Type B pancreatic cell (in vitro differentiated cells): ENCODE data around the gene UBA5. TPM values are rescaled to one million over a fixed set of nuclear protein-coding genes. Genes with fewer than 3 reads are reported as not detected.
A peak's percentile ranks its signal among the peaks of the same experiment; 100 is the strongest.

Experiments
- DNase-seq: peaks from one replicate; pipeline ENCODE4 v3.0.0; 2021; ENCODE audit warnings: mixed read lengths; ENCODE audit not compliant: unreplicated experiment; ENCODE audit errors: extremely low spot score
- H3K27ac Mint-ChIP-seq: 2 replicates; pipeline ENCODE4 v1.8.0; 2021; ENCODE audit warnings: mild to moderate bottlenecking, mixed read lengths
- H3K27me3 Mint-ChIP-seq: 2 replicates; pipeline ENCODE4 v1.8.0; 2021; ENCODE audit warnings: mixed read lengths
- H3K36me3 Mint-ChIP-seq: 2 replicates; pipeline ENCODE4 v1.8.0; 2021; ENCODE audit warnings: mixed read lengths
- H3K4me1 Mint-ChIP-seq: one replicate; pipeline ENCODE4 v1.8.0; 2021; ENCODE audit warnings: mixed read lengths; ENCODE audit not compliant: unreplicated experiment
- H3K4me3 Mint-ChIP-seq: 2 replicates; pipeline ENCODE4 v1.8.0; 2021; ENCODE audit warnings: mild to moderate bottlenecking, mixed read lengths
- H3K9me3 Mint-ChIP-seq: 2 replicates; pipeline ENCODE4 v1.8.0; 2021; ENCODE audit warnings: mixed read lengths
- total RNA-seq: library from RNA; stranded (reverse); gene quantifications from 2 replicates; pipeline ENCODE4 v1.2.1, GENCODE V29; 2021; ENCODE audit warnings: low replicate concordance
- TF ChIP-seq, protein P1 (sequence below): fragments of 200-600 bp; sonication (generic); conservative IDR thresholded peaks from 2 replicates; pipeline ENCODE4 v1.5.0; 2021; ENCODE audit warnings: antibody characterized with exemption, mild to moderate bottlenecking

Gene UBA5
- total RNA-seq, 1 donor from 2014 or later = 40.6 TPM

DNA sequence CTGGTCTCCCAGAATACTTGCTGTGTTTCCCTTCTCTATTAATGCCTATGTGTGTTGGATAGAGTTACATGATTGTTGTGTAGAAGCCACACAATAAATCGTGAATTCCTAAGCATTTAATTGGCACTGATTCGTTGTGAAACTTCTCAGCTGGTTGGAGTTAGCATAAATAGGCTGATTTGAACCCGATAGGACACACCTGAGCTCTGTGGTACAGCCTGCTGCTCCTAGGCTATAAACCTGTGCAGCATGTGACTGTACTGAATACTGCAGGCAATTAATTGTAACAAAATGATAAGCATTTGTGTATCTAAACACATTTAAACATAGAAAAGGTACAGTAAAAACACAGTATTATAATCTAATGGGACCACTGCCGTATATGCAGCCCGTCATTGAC is 5.4 kb upstream of the UBA5 start:
- TF ChIP-seq, protein P1, sequence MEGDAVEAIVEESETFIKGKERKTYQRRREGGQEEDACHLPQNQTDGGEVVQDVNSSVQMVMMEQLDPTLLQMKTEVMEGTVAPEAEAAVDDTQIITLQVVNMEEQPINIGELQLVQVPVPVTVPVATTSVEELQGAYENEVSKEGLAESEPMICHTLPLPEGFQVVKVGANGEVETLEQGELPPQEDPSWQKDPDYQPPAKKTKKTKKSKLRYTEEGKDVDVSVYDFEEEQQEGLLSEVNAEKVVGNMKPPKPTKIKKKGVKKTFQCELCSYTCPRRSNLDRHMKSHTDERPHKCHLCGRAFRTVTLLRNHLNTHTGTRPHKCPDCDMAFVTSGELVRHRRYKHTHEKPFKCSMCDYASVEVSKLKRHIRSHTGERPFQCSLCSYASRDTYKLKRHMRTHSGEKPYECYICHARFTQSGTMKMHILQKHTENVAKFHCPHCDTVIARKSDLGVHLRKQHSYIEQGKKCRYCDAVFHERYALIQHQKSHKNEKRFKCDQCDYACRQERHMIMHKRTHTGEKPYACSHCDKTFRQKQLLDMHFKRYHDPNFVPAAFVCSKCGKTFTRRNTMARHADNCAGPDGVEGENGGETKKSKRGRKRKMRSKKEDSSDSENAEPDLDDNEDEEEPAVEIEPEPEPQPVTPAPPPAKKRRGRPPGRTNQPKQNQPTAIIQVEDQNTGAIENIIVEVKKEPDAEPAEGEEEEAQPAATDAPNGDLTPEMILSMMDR = no peak
- no peaks in the 10 kb centered on the region for H3K36me3 Mint-ChIP-seq

DNA sequence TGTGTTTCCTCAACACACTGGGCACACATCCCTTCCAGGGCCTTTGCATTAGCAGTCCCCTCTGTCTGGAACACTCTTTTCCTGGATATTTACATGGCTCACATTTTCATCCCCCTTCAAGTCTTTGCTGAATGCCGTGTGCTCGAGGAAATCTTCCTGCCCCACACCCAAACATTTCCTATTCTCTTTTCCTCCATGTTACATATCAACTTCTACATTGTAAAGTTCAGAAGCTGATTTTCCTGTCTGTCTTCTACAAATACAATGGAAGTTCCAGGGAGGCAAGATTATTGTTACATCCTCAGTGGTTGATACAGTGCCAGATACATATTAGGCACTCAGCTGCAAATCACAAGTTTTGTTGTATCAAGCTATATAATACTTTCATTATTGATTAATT is 4.7 kb upstream of the UBA5 start:
- TF ChIP-seq, protein P1 = no peak
- Mint-ChIP-seq H3K4me3 (no peak overlapping the region), H3K4me1 (peaks cover 3% of the 10 kb centered on the region), H3K27ac (no peak overlapping the region), H3K27me3 (no peaks in the 10 kb centered on the region), H3K9me3 (no peaks in the 10 kb centered on the region), H3K36me3 (no peaks in the 10 kb centered on the region)
- no peak for DNase-seq

More for the DNA sequence above, 5.4 kb upstream of the UBA5 start:
- no peak overlapping the region for H3K4me3 Mint-ChIP-seq
- no peak overlapping the region for H3K27ac Mint-ChIP-seq
- no peaks in the 10 kb centered on the region for H3K9me3 Mint-ChIP-seq
- no peaks in the 10 kb centered on the region for H3K27me3 Mint-ChIP-seq
- no peak for DNase-seq
- peaks cover 3% of the 10 kb centered on the region for H3K4me1 Mint-ChIP-seq

DNA sequence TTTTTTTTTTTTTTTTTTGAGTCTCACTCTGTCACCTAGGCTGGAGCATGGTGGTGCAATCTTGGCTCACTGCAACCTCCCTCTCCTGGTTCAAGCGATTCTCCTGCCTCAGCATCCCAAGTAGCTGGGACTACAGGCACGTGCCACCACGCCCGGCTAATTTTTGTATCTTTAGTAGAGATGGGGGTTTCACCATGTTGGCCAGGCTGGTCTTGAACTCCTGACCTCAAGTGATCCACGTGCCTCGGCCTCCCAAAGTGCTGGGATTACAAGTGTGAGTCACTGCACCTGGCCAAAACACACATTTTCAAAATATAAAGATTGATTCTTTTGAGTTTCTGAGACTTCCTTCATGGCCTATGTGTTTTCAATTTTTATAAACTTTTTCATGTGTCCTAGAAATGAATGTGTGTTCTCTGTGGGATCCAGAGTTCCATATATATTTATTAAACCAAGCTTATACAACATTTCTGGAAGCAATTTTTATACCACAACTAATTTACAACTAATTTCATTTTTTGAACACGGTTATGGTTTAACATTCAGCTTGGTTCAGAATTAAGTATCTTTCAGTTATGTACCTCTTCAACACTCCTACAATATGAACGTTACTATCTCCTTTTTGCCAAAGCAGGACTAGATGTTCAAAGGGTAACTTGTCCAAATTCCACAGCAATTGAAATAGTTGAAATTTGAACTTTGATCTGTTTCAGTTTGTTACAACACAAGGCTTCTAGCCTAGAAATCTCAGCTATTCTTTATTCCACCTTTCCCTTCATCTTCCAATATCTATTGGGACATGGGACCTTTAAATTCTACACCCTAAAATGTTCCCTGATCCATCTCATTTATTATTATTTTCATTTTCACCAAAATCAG is 2.0 kb upstream of the UBA5 start:
- no peaks in the 10 kb centered on the region for H3K9me3 Mint-ChIP-seq
- peak overlapping the region; percentile 97 for H3K4me3 Mint-ChIP-seq
- peaks cover 11% of the 10 kb centered on the region for H3K4me1 Mint-ChIP-seq
- TF ChIP-seq, protein P1 = no peak
- no peaks in the 10 kb centered on the region for H3K27me3 Mint-ChIP-seq
- H3K27ac Mint-ChIP-seq = peak overlapping the region; percentile 3
- no peak for DNase-seq
- H3K36me3 Mint-ChIP-seq = no peaks in the 10 kb centered on the region

GRCh38 chr3:132659000-132659364 is 1.1 kb upstream of the UBA5 start:
- Mint-ChIP-seq H3K27ac (peak overlapping the region; percentile 94), H3K4me3 (peak overlapping the region; percentile 97), H3K27me3 (no peaks in the 10 kb centered on the region), H3K4me1 (peaks cover 11% of the 10 kb centered on the region), H3K36me3 (peaks cover 5% of the 10 kb centered on the region), H3K9me3 (no peaks in the 10 kb centered on the region)
- DNase-seq = no peak
- TF ChIP-seq, protein P1 = no peak

DNA sequence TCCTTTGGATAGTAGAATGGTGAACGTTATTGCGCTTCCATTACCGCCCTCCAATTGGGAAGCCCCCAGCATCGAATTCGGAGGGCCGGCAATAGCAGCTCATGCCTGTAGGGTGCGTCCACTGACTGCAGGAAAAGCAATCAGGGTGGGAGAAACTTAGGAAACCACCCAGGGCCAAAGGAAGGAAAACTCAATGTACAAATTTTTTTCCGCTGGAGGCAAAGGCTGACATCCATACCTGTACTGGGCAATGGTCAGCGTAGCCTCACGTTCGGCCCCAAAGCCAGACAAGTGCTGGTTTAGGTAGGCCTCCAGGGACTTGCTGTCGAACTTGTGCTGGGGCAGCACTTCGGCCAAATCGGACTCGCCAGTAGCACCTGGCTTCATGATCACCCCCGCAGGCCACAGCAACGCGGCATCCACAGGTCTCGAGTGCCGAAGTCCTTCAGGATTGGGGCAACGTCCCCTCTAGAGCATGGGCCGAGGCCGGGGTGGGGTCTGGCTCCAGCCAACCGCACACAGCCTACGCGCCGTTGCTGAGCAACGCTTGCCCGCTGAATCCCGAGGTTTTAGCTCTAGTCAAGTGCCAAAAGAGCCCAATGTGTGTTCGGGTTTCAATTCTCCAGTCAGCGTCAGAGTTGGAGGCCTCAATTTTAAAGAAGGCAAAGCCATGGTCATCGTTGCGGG is 621 bp upstream of the UBA5 start, which contains the start of gene ACAD11:
TSS of gene ACAD11 (minus strand) at position 445 of the 687 bp plus-strand sequence. CDS start at position 387, 58 bp downstream.
- Mint-ChIP-seq H3K36me3 (peaks cover 5% of the 10 kb centered on the region), H3K9me3 (no peaks in the 10 kb centered on the region), H3K4me3 (peak within 1 kb of the TSS; percentile 97), H3K27me3 (no peaks in the 10 kb centered on the region), H3K4me1 (peaks cover 11% of the 10 kb centered on the region), H3K27ac (peak within 1 kb of the TSS; percentile 94)
- peak; percentile 72 for DNase-seq
- TF ChIP-seq, protein P1 = peak; percentile 78
